Measurements from ENCODE around the gene CDH13. TPM values are rescaled to one million over a fixed set of nuclear protein-coding genes. Genes with fewer than 3 reads are reported as not detected.

Gene CDH13
- total RNA-seq (ENCODE audit: low replicate concordance) = 3.1 and 46.4 TPM in 2 replicates
- long read RNA-seq, partial matches to known transcripts = 6 of 7 reads
- long read RNA-seq, other reads (novel, unspliced or antisense) = 1 of 7 reads

DNA sequence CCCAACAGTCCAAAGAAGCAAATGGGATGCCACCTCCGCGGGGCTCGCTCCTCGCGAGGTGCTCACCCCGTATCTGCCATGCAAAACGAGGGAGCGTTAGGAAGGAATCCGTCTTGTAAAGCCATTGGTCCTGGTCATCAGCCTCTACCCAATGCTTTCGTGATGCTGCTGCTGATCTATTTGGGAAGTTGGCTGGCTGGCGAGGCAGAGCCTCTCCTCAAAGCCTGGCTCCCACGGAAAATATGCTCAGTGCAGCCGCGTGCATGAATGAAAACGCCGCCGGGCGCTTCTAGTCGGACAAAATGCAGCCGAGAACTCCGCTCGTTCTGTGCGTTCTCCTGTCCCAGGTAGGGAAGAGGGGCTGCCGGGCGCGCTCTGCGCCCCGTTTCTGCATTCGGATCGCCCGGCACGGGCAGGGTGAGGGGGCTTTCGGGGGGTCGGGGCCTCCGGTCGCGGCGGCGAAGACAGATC, at the start of gene CDH13:
TSS of gene CDH13 (plus strand) at position 179 of the 471 bp plus-strand sequence.
- no peaks in the 10 kb centered on the region for H3K9me3 Mint-ChIP-seq
- H3K4me3 Mint-ChIP-seq = peak within 1 kb of the TSS; percentile 87
- no peaks in the 10 kb centered on the region for H3K36me3 Mint-ChIP-seq
- TF ChIP-seq, protein P1, sequence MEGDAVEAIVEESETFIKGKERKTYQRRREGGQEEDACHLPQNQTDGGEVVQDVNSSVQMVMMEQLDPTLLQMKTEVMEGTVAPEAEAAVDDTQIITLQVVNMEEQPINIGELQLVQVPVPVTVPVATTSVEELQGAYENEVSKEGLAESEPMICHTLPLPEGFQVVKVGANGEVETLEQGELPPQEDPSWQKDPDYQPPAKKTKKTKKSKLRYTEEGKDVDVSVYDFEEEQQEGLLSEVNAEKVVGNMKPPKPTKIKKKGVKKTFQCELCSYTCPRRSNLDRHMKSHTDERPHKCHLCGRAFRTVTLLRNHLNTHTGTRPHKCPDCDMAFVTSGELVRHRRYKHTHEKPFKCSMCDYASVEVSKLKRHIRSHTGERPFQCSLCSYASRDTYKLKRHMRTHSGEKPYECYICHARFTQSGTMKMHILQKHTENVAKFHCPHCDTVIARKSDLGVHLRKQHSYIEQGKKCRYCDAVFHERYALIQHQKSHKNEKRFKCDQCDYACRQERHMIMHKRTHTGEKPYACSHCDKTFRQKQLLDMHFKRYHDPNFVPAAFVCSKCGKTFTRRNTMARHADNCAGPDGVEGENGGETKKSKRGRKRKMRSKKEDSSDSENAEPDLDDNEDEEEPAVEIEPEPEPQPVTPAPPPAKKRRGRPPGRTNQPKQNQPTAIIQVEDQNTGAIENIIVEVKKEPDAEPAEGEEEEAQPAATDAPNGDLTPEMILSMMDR (conservative IDR thresholded peaks at IDR 0.05) = no peak
- DNase-seq (ENCODE audit: extremely low spot score, unreplicated experiment) = no peak
- H3K27me3 Mint-ChIP-seq = peaks cover 92% of the 10 kb centered on the region
- H3K27ac Mint-ChIP-seq = no peak within 1 kb of the TSS
- peaks cover 12% of the 10 kb centered on the region for H3K4me1 Mint-ChIP-seq (ENCODE audit: unreplicated experiment)

DNA sequence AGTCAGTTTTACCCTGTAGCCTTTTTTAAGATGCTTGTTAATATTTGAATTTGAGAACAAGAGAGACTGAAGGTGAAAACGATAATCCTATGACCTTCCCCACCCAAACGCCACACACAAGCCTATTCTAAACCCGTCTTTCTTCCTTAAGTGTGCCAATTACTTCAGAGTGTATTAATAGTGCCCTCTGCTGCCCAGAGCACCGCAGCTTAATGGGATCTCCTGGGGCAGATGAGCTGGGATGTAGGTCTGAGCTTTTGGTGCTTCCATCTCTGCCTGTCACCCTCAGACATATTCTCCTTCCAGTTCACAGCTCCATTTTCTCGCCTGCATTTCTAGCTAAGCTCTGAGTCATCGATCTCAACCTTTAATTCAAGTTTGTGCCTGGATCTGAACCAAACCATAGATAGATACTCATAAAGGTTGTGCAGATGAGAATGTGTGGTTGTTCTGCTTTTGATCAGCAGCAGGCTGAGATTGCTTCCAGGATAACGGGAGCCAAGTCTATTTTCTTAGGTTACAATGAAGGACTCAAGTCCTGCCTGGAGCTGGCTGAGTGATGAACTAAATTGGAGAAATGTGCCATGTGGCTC, 46.4 kb upstream of the CDH13 start:
- H3K9me3 Mint-ChIP-seq = no peaks in the 10 kb centered on the region
- no peak overlapping the region for H3K27ac Mint-ChIP-seq
- H3K27me3 Mint-ChIP-seq = peaks cover 12% of the 10 kb centered on the region
- DNase-seq (ENCODE audit: extremely low spot score, unreplicated experiment) = no peak
- H3K4me3 Mint-ChIP-seq = no peak overlapping the region
- H3K4me1 Mint-ChIP-seq (ENCODE audit: unreplicated experiment) = no peaks in the 10 kb centered on the region
- no peaks in the 10 kb centered on the region for H3K36me3 Mint-ChIP-seq
- TF ChIP-seq, protein P1 (conservative IDR thresholded peaks at IDR 0.05) = peak; percentile 57

DNA sequence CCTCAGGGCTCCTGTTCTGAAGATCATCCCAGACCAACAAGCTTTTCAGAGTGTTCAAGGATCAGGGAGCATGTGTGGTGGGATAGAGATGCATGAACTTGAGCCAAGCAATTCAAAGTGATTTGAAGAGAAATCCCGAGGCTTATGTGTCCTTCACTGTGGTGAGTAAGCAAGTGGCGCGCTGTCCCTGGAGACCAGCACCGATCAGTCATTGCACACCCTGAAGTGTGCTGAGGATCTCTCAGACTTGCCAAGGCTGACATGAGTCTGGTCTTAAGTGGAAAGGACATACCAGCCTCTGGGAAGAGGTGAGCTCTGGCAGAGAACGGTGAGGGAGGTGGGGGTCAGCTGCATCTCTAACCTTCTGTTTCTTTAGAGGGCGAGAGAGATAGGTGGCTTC, 43.8 kb upstream of the CDH13 start:
- Mint-ChIP-seq H3K9me3 (no peaks in the 10 kb centered on the region), H3K36me3 (no peaks in the 10 kb centered on the region), H3K4me3 (no peak overlapping the region), H3K4me1 (ENCODE audit: unreplicated experiment) (no peaks in the 10 kb centered on the region), H3K27ac (no peak overlapping the region), H3K27me3 (peaks cover 5% of the 10 kb centered on the region)
- no peak for DNase-seq (ENCODE audit: extremely low spot score, unreplicated experiment)
- TF ChIP-seq, protein P1 (conservative IDR thresholded peaks at IDR 0.05) = no peak

DNA sequence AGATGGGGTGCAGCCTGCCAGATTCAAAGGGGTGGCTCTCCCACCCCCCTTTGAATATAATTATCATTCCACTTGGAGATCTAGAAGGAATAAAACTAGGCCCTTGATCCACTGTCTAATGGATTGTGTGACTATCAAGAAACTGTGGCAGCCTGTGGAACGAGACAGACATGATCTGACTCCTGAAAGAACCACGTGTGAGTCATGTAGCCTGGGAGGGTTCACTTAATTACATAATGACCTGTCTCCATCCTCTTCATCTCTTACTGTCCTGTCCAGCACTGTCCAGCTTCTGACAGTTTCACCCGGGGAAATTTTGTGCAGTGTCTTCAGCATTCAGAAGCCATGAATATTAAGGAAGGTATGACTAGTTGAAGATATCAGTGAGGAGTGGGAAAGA, 43.3 kb upstream of the CDH13 start:
- no peaks in the 10 kb centered on the region for H3K9me3 Mint-ChIP-seq
- peaks cover 5% of the 10 kb centered on the region for H3K27me3 Mint-ChIP-seq
- no peak overlapping the region for H3K27ac Mint-ChIP-seq
- TF ChIP-seq, protein P1 (conservative IDR thresholded peaks at IDR 0.05) = no peak
- H3K36me3 Mint-ChIP-seq = no peaks in the 10 kb centered on the region
- no peak overlapping the region for H3K4me3 Mint-ChIP-seq
- no peaks in the 10 kb centered on the region for H3K4me1 Mint-ChIP-seq (ENCODE audit: unreplicated experiment)
- no peak for DNase-seq (ENCODE audit: extremely low spot score, unreplicated experiment)

DNA sequence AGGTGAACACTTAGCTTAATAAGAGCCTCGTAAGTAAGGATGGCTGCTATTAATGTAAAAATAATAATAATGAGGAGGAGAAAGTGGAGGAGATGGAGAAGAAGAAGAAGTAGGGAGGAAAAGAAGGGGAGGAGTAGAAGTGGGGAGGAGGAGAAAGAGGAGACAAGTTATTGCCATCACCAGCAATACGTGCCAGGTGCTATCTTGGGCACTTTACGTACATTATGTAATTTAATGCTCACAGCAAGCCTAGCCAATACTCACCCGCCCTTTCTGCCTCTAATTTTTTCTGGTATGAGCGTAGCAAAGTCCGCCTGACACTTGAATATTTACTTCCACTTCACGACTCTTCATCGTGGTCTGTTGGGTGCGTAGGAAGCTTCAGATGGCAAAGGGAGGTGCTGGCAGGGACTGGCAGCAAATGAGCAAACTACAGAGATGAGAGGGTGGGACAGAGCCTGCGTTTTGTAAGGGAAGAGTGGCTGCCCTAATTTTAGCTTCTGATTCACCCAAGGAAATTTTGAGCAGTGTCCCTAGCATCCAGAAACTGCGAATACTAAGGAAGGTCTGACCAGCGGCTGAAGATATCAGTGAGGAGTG, 42.1 kb upstream of the CDH13 start:
- no peak for DNase-seq (ENCODE audit: extremely low spot score, unreplicated experiment)
- Mint-ChIP-seq H3K4me1 (ENCODE audit: unreplicated experiment) (no peaks in the 10 kb centered on the region), H3K27me3 (peaks cover 5% of the 10 kb centered on the region), H3K36me3 (no peaks in the 10 kb centered on the region), H3K4me3 (no peak overlapping the region), H3K9me3 (no peaks in the 10 kb centered on the region), H3K27ac (no peak overlapping the region)
- TF ChIP-seq, protein P1 (conservative IDR thresholded peaks at IDR 0.05) = no peak
